Lower lobe of right lung (tissue), 2 donors: Measurements from ENCODE around the gene ZNF516. TPM values are rescaled to one million over a fixed set of nuclear protein-coding genes. Genes with fewer than 3 reads are reported as not detected.

Experiments
- ATAC-seq, 2 donors: fragments of 200-7000 bp; cut with Tn5 transposase; one replicate each; pipeline ENCODE4 v1.9.1; 2020 to 2022; ENCODE audit warnings: mild to moderate bottlenecking in 2 of 2, moderate library complexity in 2 of 2
- DNase-seq: peaks from one replicate; pipeline ENCODE4 v3.0.0-alpha.2; 2020
- H3K27ac ChIP-seq: fragments of 200-600 bp; one replicate; pipeline ENCODE4 v1.8.0; 2022
- H3K27me3 ChIP-seq: fragments of 200-600 bp; one replicate; pipeline ENCODE4 v1.8.0; 2022; ENCODE audit warnings: low read depth
- H3K36me3 ChIP-seq: fragments of 200-600 bp; one replicate; pipeline ENCODE4 v1.8.0; 2022; ENCODE audit warnings: mild to moderate bottlenecking
- H3K4me1 ChIP-seq: fragments of 200-600 bp; one replicate; pipeline ENCODE4 v1.8.0; 2022
- H3K4me3 ChIP-seq: fragments of 200-600 bp; one replicate; pipeline ENCODE4 v1.8.0; 2022; ENCODE audit warnings: mild to moderate bottlenecking
- H3K9me3 ChIP-seq: fragments of 200-600 bp; one replicate; pipeline ENCODE4 v1.8.0; 2022
- intact Hi-C: fragments of 100-400 bp; cut with DNase I; formaldehyde crosslinking; loops from one replicate; pipeline ENCODE4 v1.11.0; 2022
- total RNA-seq: library from RNA; stranded (reverse); fragmentation: NEBNext Ultra II Directional; extraction: Animal tissue kit (Norgen Biotek cat#: 25700); gene quantifications from one replicate; pipeline ENCODE4 v1.2.1, GENCODE V29; 2021
- TF ChIP-seq, protein P1 (sequence below): fragments of 200-600 bp; IDR thresholded peaks from one replicate; pipeline ENCODE4 v1.8.0; 2022; ENCODE audit warnings: antibody characterized with exemption, mild to moderate bottlenecking
- donor health status: DM: no; HTN: yes; CAD: no; lungs with severe emphysema.

ZNF516 gene
- total RNA-seq, 1 donor from 2014 or later = 28.8 TPM

DNA sequence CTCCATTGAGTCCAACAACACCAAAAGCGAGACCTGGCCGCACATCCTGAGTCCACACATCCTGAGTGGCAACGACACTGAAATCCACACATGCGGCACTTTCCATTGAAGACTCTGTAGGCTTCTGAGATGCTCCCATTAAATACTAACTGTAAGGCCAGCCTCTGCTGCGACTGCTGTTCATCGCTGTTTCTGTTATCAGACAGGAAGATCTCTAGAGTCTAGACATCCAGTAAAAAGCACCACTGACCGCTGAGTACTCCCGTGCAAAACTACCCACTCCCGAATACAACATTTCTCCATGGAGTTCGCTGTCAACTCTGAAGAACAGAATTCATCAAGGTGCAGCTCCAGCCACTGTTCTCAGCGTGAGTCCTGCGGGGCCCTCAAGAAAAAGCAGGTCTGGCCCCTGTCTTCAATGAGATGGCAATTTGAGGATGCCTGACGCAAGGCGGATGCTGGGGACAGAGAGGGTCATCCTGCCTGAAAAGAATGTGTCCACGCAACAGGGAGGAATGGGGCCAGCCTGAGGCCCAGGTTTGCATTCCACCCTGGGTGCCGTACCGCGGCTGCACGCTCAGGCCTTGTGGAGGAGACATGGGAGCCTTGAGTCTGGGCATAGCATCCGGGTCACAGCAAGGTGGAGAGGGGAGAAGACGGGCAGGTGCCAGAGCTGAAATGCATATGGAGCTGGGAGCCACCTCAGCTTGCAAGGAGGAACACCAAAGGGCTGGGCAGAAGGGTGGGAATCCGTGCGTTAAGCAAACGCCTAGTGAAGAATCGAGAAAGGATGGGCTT lies 61.9 kb downstream of the ZNF516 start:
- ATAC-seq (no peak), DNase-seq (no peak)
- Histone ChIP-seq H3K27me3 (no peaks in the 10 kb centered on the region), H3K36me3 (peaks cover 28% of the 10 kb centered on the region), H3K4me3 (no peak overlapping the region), H3K4me1 (peaks cover 21% of the 10 kb centered on the region), H3K27ac (no peak overlapping the region), H3K9me3 (no peaks in the 10 kb centered on the region)
- TF ChIP-seq, protein P1, sequence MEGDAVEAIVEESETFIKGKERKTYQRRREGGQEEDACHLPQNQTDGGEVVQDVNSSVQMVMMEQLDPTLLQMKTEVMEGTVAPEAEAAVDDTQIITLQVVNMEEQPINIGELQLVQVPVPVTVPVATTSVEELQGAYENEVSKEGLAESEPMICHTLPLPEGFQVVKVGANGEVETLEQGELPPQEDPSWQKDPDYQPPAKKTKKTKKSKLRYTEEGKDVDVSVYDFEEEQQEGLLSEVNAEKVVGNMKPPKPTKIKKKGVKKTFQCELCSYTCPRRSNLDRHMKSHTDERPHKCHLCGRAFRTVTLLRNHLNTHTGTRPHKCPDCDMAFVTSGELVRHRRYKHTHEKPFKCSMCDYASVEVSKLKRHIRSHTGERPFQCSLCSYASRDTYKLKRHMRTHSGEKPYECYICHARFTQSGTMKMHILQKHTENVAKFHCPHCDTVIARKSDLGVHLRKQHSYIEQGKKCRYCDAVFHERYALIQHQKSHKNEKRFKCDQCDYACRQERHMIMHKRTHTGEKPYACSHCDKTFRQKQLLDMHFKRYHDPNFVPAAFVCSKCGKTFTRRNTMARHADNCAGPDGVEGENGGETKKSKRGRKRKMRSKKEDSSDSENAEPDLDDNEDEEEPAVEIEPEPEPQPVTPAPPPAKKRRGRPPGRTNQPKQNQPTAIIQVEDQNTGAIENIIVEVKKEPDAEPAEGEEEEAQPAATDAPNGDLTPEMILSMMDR = no peak
- intact Hi-C loops = no loop called here

DNA sequence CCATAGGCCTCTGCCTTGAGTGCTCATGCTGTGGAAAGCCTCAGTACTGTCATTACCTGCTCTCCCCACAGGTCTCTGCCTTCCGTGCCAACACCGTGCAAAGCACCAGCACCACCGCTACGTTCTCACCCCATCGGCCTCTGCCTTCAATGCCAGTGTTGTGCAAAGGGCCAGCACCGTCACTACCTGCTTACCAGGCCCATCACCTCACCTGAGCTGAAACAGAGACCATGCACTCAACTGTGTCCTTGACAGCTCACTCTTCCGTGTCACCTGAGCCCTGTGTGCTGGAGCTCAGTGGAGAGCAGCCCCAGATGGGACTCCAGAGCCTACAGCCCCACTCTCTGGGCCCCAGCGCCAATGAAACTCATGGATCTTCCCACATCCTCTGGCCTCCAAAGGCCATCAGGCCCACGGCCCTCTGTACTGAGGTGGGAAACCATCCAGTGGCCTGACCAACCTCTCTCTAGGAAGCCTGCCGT lies 62.7 kb downstream of the ZNF516 start:
- ATAC-seq = no peak
- TF ChIP-seq, protein P1 = no peak
- H3K27ac ChIP-seq = no peak overlapping the region
- H3K9me3 ChIP-seq = no peaks in the 10 kb centered on the region
- no peaks in the 10 kb centered on the region for H3K27me3 ChIP-seq
- H3K4me1 ChIP-seq = peaks cover 21% of the 10 kb centered on the region
- peaks cover 28% of the 10 kb centered on the region for H3K36me3 ChIP-seq
- DNase-seq = no peak
- no peak overlapping the region for H3K4me3 ChIP-seq
- intact Hi-C loops = no loop called here

DNA sequence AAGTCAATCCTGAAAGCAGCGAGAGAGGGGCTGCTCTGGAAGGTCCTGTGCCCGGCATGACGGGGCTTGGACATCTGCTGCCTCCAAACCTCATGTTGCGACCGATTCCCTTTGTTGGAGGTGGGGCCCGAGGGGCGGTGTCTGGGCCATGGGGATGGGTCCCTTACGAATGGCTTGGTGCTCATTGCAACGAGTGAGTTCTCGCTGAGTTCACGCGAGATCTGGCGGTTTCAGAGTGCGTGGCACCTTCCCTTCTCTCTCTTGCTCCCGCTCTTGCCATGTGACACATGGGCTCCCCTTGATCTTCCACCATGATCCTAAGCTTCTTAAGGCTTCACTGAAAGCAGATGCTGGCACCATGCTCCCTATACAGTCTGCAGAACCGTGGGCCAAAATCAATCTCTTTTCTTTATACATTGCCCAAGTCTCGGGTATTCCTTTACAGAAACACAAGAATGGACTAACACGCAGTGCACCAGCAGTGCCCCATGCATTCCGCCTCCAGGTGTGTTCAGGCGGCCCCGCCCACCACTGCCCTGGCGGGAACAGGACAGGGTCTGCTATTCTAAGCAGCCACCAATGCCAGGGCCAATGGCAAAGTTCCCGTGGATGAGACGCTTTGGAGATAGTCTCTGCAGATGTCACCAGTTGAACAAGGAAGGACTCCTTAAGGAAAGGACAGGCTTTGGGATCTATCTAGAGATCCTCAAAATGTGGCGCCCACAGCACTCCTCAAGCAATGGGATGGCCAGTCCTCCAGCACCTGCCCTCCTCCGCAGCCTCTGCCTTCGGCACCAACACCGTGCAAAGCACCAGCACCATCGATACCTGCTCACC lies 63.4 kb downstream of the ZNF516 start:
- TF ChIP-seq, protein P1 = no peak
- no peak for ATAC-seq
- Histone ChIP-seq H3K27me3 (no peaks in the 10 kb centered on the region), H3K4me3 (no peak overlapping the region), H3K9me3 (no peaks in the 10 kb centered on the region), H3K4me1 (peaks cover 21% of the 10 kb centered on the region), H3K27ac (no peak overlapping the region), H3K36me3 (peaks cover 27% of the 10 kb centered on the region)
- intact Hi-C loops = no loop called here
- DNase-seq = no peak

- H3K4me1 ChIP-seq = peaks cover 21% of the 10 kb centered on the region
- DNase-seq (no peak), ATAC-seq (no peak)
- intact Hi-C loops = no loop called here
- peaks cover 19% of the 10 kb centered on the region for H3K36me3 ChIP-seq
- no peaks in the 10 kb centered on the region for H3K27me3 ChIP-seq
- no peak overlapping the region for H3K27ac ChIP-seq
- H3K4me3 ChIP-seq = no peak overlapping the region
- H3K9me3 ChIP-seq = no peaks in the 10 kb centered on the region
- TF ChIP-seq, protein P1 = no peak
Observed at GRCh38 chr18:76430636-76431035, 64.4 kb downstream of the ZNF516 start.

DNA sequence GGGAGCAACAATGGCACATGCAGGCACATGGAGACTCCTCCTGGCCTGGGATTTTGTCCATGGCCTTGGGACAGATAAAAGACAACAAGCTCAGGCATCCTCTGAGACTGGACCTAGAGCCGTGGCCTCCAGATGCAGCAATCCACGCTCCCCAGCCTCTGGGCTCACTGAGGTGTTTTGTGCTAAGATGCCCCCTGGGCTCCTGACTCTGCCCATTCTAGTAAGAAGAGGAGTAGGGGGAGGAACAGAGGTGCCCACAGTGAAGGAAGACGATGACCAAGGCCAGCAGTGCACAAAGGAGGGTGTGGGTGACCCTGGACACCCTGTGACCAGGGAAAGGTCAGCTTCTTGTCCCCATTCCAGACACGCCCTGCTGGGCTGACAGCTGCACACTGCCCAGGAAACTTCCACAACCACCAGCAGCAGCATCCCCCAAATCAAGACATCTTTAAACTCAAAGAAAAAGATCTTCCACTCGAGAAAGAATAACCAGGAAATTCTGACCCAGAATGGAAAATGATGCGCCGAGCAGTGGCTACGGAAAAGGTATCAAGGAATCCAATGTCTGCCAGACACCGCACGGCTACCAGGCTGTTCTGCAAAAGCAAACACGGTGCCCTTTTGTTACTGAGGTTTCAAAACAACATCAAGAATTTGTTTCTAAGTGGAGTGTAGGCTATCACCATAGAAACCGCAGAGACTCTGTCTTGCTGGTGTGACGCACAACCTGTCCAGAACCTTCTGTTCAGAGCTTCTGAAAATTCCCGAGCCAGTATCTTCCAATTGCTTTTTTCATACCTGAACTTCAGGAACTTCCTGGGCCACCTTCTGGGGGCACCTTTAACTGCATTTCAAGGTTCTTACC lies 65.5 kb downstream of the ZNF516 start:
- no peaks in the 10 kb centered on the region for H3K9me3 ChIP-seq
- TF ChIP-seq, protein P1 = no peak
- peak overlapping the region; percentile 60 for H3K27ac ChIP-seq
- ATAC-seq (peak; percentile 80 to 85), DNase-seq (no peak)
- intact Hi-C loops = no loop called here
- no peaks in the 10 kb centered on the region for H3K27me3 ChIP-seq
- H3K4me3 ChIP-seq = no peak overlapping the region
- H3K4me1 ChIP-seq = peaks cover 21% of the 10 kb centered on the region
- peaks cover 19% of the 10 kb centered on the region for H3K36me3 ChIP-seq
